GM13976 (cell line): Measurements from ENCODE around the gene GSE1.

Experiments used
- DNase-seq: peaks from one replicate; pipeline ENCODE4 v3.0.0; 2012; ENCODE audit warnings: low spot score
- CTCF ChIP-seq: IDR thresholded peaks from 2 replicates; pipeline ENCODE4 v1.5.1; 2012; ENCODE audit warnings: borderline replicate concordance, mild to moderate bottlenecking; ENCODE audit not compliant: insufficient read depth; ENCODE audit errors: extremely low read depth, missing control alignments, control extremely low read depth
- in situ Hi-C: fragments of 300-500 bp; cut with MboI; formaldehyde crosslinking; loops from one replicate; pipeline ENCODE4 v1.12.0; 2022; ENCODE audit warnings: low sequenced_read_pairs, mixed read lengths, inconsistent platforms; ENCODE audit not compliant: unreplicated experiment

GSE1 gene

GRCh38 chr16:85595812-85596502 is 17.2 kb upstream of the GSE1 start:
- no peak for TF ChIP-seq CTCF
- in situ Hi-C loops: no loop called here
- no peak for DNase-seq

- in situ Hi-C loops: no loop called here
- no peak for TF ChIP-seq CTCF
- DNase-seq: no peak
Measured at GRCh38 chr16:85598141-85598540, 15.0 kb upstream of the GSE1 start.

- TF ChIP-seq CTCF: no peak
- in situ Hi-C loops: loop anchor here (10.0 kb wide), 2 partner anchors 45 to 105 kb away; no protein-coding TSS in a partner anchor
- no peak for DNase-seq
Measured at GRCh38 chr16:85600078-85600477, 13.0 kb upstream of the GSE1 start.

GRCh38 chr16:85600530-85601271 is 12.4 kb upstream of the GSE1 start:
- in situ Hi-C loops: loop anchor here (10.0 kb wide), 2 partner anchors 46 to 106 kb away; no protein-coding TSS in a partner anchor
- no peak for DNase-seq
- no peak for TF ChIP-seq CTCF

GRCh38 chr16:85601272-85601639 is 11.9 kb upstream of the GSE1 start:
- no peak for DNase-seq
- in situ Hi-C loops: loop anchor here (10.0 kb wide), 2 partner anchors 46 to 106 kb away; no protein-coding TSS in a partner anchor
- no peak for TF ChIP-seq CTCF

GRCh38 chr16:85601730-85602401 is 11.3 kb upstream of the GSE1 start:
- in situ Hi-C loops: loop anchor here (10.0 kb wide), 2 partner anchors 47 to 107 kb away; no protein-coding TSS in a partner anchor
- DNase-seq: no peak
- no peak for TF ChIP-seq CTCF
